H7 (cell line): ENCODE measurements around the gene ANKRD45. TPM values are rescaled to one million over a fixed set of nuclear protein-coding genes. Genes with fewer than 3 reads are reported as not detected.
"Not testable (repeated sequence)": the region's sequence is repeated elsewhere in the genome, so short reads cannot be mapped to it uniquely, and the experiment has no call there.

Experiments used
- DNase-seq: peaks from one replicate; pipeline ENCODE4 v3.0.0; 2012
- H3K27me3 ChIP-seq: 2 replicates; pipeline ENCODE4 v1.6.0; 2011; ENCODE audit warnings: mild to moderate bottlenecking, low read length; ENCODE audit not compliant: control insufficient read depth, insufficient read depth
- H3K36me3 ChIP-seq: replicated peaks from 2 replicates; pipeline ENCODE4 v1.5.1; 2011; ENCODE audit warnings: low read length; ENCODE audit not compliant: control insufficient read depth, insufficient read depth
- H3K4me3 ChIP-seq: 2 replicates; pipeline ENCODE4 v1.5.1; 2011; ENCODE audit warnings: low read depth, mild to moderate bottlenecking, control low read depth, low read length, moderate library complexity; ENCODE audit not compliant: insufficient read depth
- total RNA-seq: library from RNA; depleted of rRNA; stranded (reverse); fragments of >200 nt; shearing (Covaris generic); gene quantifications from 2 replicates; pipeline ENCODE4 v1.2.3, GENCODE V29; 2014; rRNA removed

The ANKRD45 gene
- total RNA-seq, result 0.45 and 0.55 TPM in 2 replicates

GRCh38 chr1:173669491-173669941 lies at the start of gene ANKRD45:
Gene ANKRD45 (minus strand): TSS chr1:173669851. CDS start chr1:173659418, 10,433 bp downstream.
- Histone ChIP-seq H3K36me3 (no peaks in the 10 kb centered on the region), H3K27me3 (peaks cover 6% of the 10 kb centered on the region; the same call in 1 of the 2 replicates), H3K4me3 (peak within 1 kb of the TSS; percentile 54)
- peak; percentile 77 for DNase-seq

- Histone ChIP-seq H3K27me3 (peaks cover 2% of the 10 kb centered on the region; the same call in 1 of the 2 replicates), H3K36me3 (no peaks in the 10 kb centered on the region), H3K4me3 (no peak overlapping the region)
- DNase-seq, result no peak
These were observed 47.6 kb upstream of the ANKRD45 start for GRCh38 chr1:173717238-173717637.

- no peak for DNase-seq
- H3K36me3 ChIP-seq, result no peaks in the 10 kb centered on the region
- H3K27me3 ChIP-seq, result peaks cover 4% of the 10 kb centered on the region
- peak overlapping the region; percentile 70 for H3K4me3 ChIP-seq
These were observed 45.8 kb upstream of the ANKRD45 start for GRCh38 chr1:173715538-173715844.

GRCh38 chr1:173714759-173715537 lies 45.3 kb upstream of the ANKRD45 start, which contains the start of gene KLHL20:
Gene KLHL20 (plus strand): TSS chr1:173714981. CDS start chr1:173716044, 1,063 bp downstream.
- H3K36me3 ChIP-seq, result no peaks in the 10 kb centered on the region
- H3K27me3 ChIP-seq, result peaks cover 7% of the 10 kb centered on the region
- DNase-seq, result peak; percentile 79
- H3K4me3 ChIP-seq, result peak within 1 kb of the TSS; percentile 70

- peaks cover 7% of the 10 kb centered on the region for H3K27me3 ChIP-seq
- H3K4me3 ChIP-seq, result peak overlapping the region; percentile 24
- no peak for DNase-seq
- H3K36me3 ChIP-seq, result no peaks in the 10 kb centered on the region
These were observed 44.7 kb upstream of the ANKRD45 start for GRCh38 chr1:173714441-173714758.

GRCh38 chr1:173708787-173709186 lies 39.1 kb upstream of the ANKRD45 start:
- H3K27me3 ChIP-seq, result peaks cover 7% of the 10 kb centered on the region
- no peak for DNase-seq
- H3K36me3 ChIP-seq, result no peaks in the 10 kb centered on the region
- H3K4me3 ChIP-seq, result no peak overlapping the region

GRCh38 chr1:173705117-173705516 lies 35.5 kb upstream of the ANKRD45 start:
- no peak for DNase-seq
- H3K36me3 ChIP-seq, result no peaks in the 10 kb centered on the region
- H3K27me3 ChIP-seq, result no peaks in the 10 kb centered on the region; the same call in 1 of the 2 replicates
- no peak overlapping the region for H3K4me3 ChIP-seq

GRCh38 chr1:173702736-173703135 lies 33.1 kb upstream of the ANKRD45 start:
- Histone ChIP-seq H3K27me3 (no peaks in the 10 kb centered on the region), H3K36me3 (no peaks in the 10 kb centered on the region), H3K4me3 (no peak overlapping the region)
- DNase-seq, result no peak

- H3K4me3 ChIP-seq, H3K36me3 ChIP-seq, DNase-seq, H3K27me3 ChIP-seq: not testable (repeated sequence)
These were observed 31.6 kb upstream of the ANKRD45 start for GRCh38 chr1:173701299-173701698.

GRCh38 chr1:173693238-173693637 lies 23.6 kb upstream of the ANKRD45 start:
- no peak for DNase-seq
- Histone ChIP-seq H3K36me3 (no peaks in the 10 kb centered on the region), H3K4me3 (no peak overlapping the region), H3K27me3 (no peaks in the 10 kb centered on the region; the same call in 1 of the 2 replicates)

- Histone ChIP-seq H3K27me3 (no peaks in the 10 kb centered on the region; the same call in 1 of the 2 replicates), H3K36me3 (no peaks in the 10 kb centered on the region), H3K4me3 (no peak overlapping the region)
- no peak for DNase-seq
These were observed 18.6 kb upstream of the ANKRD45 start for GRCh38 chr1:173688300-173688699.

- H3K27me3 ChIP-seq, DNase-seq, H3K36me3 ChIP-seq, H3K4me3 ChIP-seq: not testable (repeated sequence)
These were observed 15.5 kb upstream of the ANKRD45 start for GRCh38 chr1:173685121-173685520.

- not testable (repeated sequence) for H3K4me3 ChIP-seq, H3K27me3 ChIP-seq, DNase-seq, H3K36me3 ChIP-seq
These were observed 14.2 kb upstream of the ANKRD45 start for GRCh38 chr1:173683838-173684237.

- no peak for DNase-seq
- Histone ChIP-seq H3K27me3 (no peaks in the 10 kb centered on the region), H3K36me3 (no peaks in the 10 kb centered on the region), H3K4me3 (no peak overlapping the region)
These were observed 12.5 kb upstream of the ANKRD45 start for GRCh38 chr1:173682184-173682583.

GRCh38 chr1:173680152-173680551 lies 10.5 kb upstream of the ANKRD45 start:
- not testable (repeated sequence) for H3K4me3 ChIP-seq

More at GRCh38 chr1:173680152-173680551, 10.5 kb upstream of the ANKRD45 start:
- DNase-seq, H3K36me3 ChIP-seq, H3K27me3 ChIP-seq: not testable (repeated sequence)
